Measurements from ENCODE around the gene MYL11.

The MYL11 gene

DNA sequence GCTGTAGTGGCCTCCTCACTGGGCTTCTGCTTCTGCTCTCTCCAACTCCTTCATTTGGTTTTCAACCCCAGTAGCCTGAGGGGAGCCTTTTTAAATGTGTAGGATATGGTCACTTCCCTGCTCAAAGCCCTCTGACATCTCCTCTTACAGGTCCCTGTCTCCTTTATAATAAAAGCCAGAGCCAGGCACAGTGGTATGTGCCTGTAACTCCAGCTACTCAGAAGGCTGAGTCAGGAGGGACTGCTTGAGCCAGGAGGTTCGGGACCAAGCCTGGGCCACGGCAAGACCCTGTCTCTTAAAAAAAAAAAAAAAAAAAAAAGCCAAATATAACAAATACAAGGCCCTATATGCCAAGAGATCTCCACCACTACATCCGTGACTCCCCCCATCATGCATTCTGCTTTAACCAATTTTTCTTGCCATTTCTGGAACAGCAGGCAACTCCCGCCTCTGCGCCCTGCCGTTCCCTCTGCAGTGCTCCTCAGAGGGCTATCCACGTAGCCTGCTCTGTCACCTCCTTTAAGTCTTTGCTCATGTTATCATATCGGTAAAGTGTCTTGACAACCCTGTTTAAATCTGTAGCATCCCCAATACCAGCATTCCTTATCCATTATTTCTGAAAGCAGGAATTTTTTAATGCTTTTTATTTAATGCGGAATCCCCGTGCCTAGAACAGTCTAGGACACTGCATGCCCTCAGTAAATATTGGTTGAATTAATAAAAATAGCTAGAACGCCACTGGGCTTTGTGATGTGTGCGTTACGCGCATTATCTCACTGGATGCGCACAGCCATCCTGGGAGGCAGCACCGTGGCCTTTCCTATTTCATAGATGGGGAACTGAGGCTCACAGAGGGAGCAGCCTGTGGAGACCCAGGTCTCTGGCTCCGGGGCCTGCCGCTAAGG, 42.3 kb downstream of the MYL11 start (continued):
- TF ChIP-seq, protein P1, sequence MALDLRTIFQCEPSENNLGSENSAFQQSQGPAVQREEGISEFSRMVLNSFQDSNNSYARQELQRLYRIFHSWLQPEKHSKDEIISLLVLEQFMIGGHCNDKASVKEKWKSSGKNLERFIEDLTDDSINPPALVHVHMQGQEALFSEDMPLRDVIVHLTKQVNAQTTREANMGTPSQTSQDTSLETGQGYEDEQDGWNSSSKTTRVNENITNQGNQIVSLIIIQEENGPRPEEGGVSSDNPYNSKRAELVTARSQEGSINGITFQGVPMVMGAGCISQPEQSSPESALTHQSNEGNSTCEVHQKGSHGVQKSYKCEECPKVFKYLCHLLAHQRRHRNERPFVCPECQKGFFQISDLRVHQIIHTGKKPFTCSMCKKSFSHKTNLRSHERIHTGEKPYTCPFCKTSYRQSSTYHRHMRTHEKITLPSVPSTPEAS (tag by site-specific recombination; IDR thresholded peaks at IDR 0.05), result no peak
- no peak for TF ChIP-seq FEZF1 (tag by site-specific recombination; IDR thresholded peaks at IDR 0.05)
- TF ChIP-seq, protein P2, sequence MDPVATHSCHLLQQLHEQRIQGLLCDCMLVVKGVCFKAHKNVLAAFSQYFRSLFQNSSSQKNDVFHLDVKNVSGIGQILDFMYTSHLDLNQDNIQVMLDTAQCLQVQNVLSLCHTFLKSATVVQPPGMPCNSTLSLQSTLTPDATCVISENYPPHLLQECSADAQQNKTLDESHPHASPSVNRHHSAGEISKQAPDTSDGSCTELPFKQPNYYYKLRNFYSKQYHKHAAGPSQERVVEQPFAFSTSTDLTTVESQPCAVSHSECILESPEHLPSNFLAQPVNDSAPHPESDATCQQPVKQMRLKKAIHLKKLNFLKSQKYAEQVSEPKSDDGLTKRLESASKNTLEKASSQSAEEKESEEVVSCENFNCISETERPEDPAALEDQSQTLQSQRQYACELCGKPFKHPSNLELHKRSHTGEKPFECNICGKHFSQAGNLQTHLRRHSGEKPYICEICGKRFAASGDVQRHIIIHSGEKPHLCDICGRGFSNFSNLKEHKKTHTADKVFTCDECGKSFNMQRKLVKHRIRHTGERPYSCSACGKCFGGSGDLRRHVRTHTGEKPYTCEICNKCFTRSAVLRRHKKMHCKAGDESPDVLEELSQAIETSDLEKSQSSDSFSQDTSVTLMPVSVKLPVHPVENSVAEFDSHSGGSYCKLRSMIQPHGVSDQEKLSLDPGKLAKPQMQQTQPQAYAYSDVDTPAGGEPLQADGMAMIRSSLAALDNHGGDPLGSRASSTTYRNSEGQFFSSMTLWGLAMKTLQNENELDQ (tag by site-specific recombination; IDR thresholded peaks at IDR 0.05; ENCODE audit: low read depth), result no peak
- TF ChIP-seq ZIC2 (tag by site-specific recombination; IDR thresholded peaks at IDR 0.05), result no peak
- TF ChIP-seq, protein P3, sequence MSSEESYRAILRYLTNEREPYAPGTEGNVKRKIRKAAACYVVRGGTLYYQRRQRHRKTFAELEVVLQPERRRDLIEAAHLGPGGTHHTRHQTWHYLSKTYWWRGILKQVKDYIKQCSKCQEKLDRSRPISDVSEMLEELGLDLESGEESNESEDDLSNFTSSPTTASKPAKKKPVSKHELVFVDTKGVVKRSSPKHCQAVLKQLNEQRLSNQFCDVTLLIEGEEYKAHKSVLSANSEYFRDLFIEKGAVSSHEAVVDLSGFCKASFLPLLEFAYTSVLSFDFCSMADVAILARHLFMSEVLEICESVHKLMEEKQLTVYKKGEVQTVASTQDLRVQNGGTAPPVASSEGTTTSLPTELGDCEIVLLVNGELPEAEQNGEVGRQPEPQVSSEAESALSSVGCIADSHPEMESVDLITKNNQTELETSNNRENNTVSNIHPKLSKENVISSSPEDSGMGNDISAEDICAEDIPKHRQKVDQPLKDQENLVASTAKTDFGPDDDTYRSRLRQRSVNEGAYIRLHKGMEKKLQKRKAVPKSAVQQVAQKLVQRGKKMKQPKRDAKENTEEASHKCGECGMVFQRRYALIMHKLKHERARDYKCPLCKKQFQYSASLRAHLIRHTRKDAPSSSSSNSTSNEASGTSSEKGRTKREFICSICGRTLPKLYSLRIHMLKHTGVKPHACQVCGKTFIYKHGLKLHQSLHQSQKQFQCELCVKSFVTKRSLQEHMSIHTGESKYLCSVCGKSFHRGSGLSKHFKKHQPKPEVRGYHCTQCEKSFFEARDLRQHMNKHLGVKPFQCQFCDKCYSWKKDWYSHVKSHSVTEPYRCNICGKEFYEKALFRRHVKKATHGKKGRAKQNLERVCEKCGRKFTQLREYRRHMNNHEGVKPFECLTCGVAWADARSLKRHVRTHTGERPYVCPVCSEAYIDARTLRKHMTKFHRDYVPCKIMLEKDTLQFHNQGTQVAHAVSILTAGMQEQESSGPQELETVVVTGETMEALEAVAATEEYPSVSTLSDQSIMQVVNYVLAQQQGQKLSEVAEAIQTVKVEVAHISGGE (tag by site-specific recombination; conservative IDR thresholded peaks at IDR 0.05; ENCODE audit: low read depth), result no peak
- TF ChIP-seq ZFP37 (tag by site-specific recombination; IDR thresholded peaks at IDR 0.05), result no peak
- TF ChIP-seq, protein P4, sequence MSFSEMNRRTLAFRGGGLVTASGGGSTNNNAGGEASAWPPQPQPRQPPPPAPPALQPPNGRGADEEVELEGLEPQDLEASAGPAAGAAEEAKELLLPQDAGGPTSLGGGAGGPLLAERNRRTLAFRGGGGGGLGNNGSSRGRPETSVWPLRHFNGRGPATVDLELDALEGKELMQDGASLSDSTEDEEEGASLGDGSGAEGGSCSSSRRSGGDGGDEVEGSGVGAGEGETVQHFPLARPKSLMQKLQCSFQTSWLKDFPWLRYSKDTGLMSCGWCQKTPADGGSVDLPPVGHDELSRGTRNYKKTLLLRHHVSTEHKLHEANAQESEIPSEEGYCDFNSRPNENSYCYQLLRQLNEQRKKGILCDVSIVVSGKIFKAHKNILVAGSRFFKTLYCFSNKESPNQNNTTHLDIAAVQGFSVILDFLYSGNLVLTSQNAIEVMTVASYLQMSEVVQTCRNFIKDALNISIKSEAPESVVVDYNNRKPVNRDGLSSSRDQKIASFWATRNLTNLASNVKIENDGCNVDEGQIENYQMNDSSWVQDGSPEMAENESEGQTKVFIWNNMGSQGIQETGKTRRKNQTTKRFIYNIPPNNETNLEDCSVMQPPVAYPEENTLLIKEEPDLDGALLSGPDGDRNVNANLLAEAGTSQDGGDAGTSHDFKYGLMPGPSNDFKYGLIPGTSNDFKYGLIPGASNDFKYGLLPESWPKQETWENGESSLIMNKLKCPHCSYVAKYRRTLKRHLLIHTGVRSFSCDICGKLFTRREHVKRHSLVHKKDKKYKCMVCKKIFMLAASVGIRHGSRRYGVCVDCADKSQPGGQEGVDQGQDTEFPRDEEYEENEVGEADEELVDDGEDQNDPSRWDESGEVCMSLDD (tag by site-specific recombination; IDR thresholded peaks at IDR 0.05), result no peak
- TF ChIP-seq SP2 (tag by site-specific recombination; IDR thresholded peaks at IDR 0.05), result no peak
- no peak for TF ChIP-seq OSR2 (tag by site-specific recombination; IDR thresholded peaks at IDR 0.05)
- TF ChIP-seq ZNF146 (tag by site-specific recombination; IDR thresholded peaks at IDR 0.05), result no peak
- no peak for TF ChIP-seq SP7 (tag by site-specific recombination; IDR thresholded peaks at IDR 0.05)
- TF ChIP-seq ZNF600 (tag by site-specific recombination; IDR thresholded peaks at IDR 0.05), result peak; percentile 51; the same call in 1 of the 2 replicates

DNA sequence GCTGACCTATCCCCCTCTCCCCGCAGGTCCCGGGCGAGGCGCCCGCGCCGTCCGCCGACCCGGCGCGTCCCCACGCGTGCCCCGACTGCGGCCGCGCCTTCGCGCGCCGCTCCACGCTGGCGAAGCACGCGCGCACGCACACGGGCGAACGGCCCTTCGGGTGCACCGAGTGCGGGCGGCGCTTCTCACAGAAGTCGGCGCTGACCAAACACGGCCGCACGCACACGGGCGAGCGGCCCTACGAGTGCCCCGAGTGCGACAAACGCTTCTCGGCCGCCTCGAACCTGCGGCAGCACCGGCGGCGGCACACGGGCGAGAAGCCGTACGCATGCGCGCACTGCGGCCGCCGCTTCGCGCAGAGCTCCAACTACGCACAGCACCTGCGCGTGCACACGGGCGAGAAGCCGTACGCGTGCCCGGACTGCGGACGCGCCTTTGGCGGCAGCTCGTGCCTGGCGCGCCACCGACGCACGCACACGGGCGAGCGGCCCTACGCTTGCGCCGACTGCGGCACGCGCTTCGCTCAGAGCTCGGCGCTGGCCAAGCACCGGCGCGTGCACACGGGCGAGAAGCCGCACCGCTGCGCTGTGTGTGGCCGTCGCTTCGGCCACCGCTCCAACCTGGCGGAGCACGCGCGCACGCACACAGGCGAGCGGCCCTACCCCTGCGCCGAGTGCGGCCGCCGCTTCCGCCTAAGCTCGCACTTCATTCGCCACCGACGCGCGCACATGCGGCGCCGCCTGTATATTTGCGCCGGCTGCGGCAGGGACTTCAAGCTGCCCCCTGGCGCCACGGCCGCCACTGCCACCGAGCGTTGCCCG, 43.1 kb downstream of the MYL11 start:
- Histone ChIP-seq H3K4me1 (ENCODE audit: control insufficient read depth, insufficient read depth, low read length) (peaks cover 12% of the 10 kb centered on the region), H3K4me3 (ENCODE audit: low read depth, low read length) (peak overlapping the region; percentile 37), H3K36me3 (ENCODE audit: control insufficient read depth in 2 of 2, insufficient read depth in 1 of 2, low read length in 2 of 2) (peaks cover 42 to 84% of the 10 kb centered on the region in 2 experiments; a peak in 2 of 3 replicates), H3K27ac (ENCODE audit: extremely low read depth, low read depth, low read length) (peak overlapping the region; percentile 85), H3K9me3 (ENCODE audit: control insufficient read depth, insufficient read depth, low read depth, low read length) (no peaks in the 10 kb centered on the region)
- POLR2A ChIA-PET, result interaction anchor here (0.6 to 2.8 kb wide), 36 partner anchors 9 to 400 kb away, joined by 3 to 64 read pairs (median 5); partner anchors contain the start of genes ALDOA, CD2BP2, DCTPP1 and FBRS
- CTCF ChIA-PET, result interaction anchor here (0.7 to 2.5 kb wide), 10 partner anchors 8 to 375 kb away, joined by 3 to 15 read pairs (median 4); partner anchors contain the start of gene DCTPP1
- TF ChIP-seq ZNF10 (tag by site-specific recombination; IDR thresholded peaks at IDR 0.05) (0 out of 2 replicates have a peak, but pooled peaks have one; percentile 56), ZNF837 (tag by site-specific recombination; IDR thresholded peaks at IDR 0.05) (peak; percentile 92; the same call in 1 of the 2 replicates), HOXC10 (CRISPR knock-in tag; IDR thresholded peaks at IDR 0.05) (0 out of 2 replicates have a peak, but pooled peaks have one; percentile 38)
- TF ChIP-seq, protein P5, sequence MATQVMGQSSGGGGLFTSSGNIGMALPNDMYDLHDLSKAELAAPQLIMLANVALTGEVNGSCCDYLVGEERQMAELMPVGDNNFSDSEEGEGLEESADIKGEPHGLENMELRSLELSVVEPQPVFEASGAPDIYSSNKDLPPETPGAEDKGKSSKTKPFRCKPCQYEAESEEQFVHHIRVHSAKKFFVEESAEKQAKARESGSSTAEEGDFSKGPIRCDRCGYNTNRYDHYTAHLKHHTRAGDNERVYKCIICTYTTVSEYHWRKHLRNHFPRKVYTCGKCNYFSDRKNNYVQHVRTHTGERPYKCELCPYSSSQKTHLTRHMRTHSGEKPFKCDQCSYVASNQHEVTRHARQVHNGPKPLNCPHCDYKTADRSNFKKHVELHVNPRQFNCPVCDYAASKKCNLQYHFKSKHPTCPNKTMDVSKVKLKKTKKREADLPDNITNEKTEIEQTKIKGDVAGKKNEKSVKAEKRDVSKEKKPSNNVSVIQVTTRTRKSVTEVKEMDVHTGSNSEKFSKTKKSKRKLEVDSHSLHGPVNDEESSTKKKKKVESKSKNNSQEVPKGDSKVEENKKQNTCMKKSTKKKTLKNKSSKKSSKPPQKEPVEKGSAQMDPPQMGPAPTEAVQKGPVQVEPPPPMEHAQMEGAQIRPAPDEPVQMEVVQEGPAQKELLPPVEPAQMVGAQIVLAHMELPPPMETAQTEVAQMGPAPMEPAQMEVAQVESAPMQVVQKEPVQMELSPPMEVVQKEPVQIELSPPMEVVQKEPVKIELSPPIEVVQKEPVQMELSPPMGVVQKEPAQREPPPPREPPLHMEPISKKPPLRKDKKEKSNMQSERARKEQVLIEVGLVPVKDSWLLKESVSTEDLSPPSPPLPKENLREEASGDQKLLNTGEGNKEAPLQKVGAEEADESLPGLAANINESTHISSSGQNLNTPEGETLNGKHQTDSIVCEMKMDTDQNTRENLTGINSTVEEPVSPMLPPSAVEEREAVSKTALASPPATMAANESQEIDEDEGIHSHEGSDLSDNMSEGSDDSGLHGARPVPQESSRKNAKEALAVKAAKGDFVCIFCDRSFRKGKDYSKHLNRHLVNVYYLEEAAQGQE (tag by site-specific recombination; IDR thresholded peaks at IDR 0.05), result no peak
- TF ChIP-seq, protein P6, sequence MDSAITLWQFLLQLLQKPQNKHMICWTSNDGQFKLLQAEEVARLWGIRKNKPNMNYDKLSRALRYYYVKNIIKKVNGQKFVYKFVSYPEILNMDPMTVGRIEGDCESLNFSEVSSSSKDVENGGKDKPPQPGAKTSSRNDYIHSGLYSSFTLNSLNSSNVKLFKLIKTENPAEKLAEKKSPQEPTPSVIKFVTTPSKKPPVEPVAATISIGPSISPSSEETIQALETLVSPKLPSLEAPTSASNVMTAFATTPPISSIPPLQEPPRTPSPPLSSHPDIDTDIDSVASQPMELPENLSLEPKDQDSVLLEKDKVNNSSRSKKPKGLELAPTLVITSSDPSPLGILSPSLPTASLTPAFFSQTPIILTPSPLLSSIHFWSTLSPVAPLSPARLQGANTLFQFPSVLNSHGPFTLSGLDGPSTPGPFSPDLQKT (IDR thresholded peaks at IDR 0.05; ENCODE audit: borderline replicate concordance, low read depth, low read length), result no peak

Data from HEK293 (cell line).